ENCODE data around the gene STAB2.
"Not testable (repeated sequence)": the region's sequence is repeated elsewhere in the genome, so short reads cannot be mapped to it uniquely, and the experiment has no call there.

STAB2 gene

DNA sequence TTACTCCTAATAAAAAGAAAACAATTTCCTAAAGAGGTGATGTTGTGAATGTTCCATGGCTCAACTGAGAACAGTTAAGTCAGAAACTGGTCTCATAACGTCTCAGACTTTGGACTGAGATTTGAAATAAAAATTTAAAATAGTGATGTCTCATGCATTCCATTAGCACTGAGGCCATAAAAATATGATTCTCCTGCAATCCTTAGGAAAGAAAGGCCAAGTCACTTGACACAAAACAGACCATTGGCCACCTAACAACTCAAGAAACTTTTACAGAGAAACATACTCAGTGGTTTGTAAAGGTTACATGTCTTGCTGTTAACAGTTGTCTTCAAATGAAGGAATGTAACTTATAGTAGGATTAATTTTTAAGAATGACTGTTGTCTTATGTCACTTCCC, 58.1 kb downstream of the STAB2 start:
- no peak for FAIRE-seq

DNA sequence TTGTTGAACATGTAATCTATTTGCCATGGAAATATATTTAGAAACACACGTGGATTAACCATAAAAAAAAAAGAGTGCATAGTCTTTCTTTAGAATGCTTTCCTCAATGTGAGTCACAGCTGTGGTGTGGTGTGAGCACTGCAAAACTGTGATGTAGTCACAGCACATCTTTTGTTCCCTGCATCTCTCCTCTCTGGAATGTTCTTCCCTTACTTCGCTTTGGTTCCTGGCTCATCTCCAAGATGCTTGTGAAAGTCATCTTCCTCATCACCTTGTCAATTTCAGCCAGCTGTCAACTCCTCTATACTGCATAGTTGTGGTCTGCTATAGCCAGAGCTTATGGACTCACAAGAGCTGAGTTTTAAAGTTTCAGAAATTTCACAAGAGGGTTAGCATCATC, 60.2 kb downstream of the STAB2 start:
- DNase-seq (ENCODE audit: insufficient read length, low spot score), result no peak
- no peak for FAIRE-seq

More for the DNA sequence above, 58.1 kb downstream of the STAB2 start:
- DNase-seq (ENCODE audit: insufficient read length, low spot score), result no peak

DNA sequence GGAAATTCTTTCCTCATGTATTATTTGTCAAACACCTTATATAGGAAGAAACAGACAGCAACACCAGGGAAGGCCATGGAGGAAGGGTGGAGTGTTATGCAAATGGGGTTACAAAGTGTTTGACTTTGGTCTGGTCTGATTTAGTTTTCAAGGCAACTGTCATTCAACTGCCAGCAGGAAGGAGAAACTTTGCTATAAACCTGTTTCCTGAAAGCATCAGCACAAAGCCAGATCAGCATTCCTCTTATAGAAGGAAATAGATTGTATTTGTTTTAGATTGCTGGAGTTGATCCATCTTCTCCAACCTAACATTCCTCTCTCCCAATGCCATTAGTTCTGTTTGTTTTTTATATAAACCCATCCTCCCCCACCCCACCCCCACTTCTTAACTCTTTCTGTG, 65.7 kb downstream of the STAB2 start:
- DNase-seq (ENCODE audit: insufficient read length, low spot score), result no peak
- FAIRE-seq, result no peak

DNA sequence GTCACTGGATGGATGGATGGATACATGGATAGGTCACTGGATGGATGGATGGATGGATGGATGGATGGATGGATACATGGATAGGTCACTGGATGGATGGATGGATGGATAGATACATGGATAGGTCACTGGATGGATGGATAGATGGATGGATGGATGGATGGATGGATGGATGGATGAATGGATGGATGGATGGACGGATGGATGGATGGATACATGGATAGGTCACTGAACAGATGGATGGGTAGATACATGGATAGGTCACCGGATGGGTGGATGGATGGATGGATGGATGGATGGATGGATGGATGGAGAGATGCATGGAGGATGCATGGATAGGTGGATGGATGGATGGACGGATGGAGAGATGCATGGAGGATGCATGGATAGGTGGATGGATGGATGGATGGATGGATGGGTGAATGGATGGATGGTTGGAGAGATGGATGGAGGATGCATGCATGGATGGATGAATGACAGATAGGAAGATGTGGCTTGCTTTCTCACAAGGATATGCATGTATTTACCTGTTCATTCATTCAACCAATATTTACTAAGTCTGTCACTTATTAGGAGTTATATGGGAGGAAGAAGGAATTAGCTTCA, 66.6 kb downstream of the STAB2 start:
- FAIRE-seq; DNase-seq (ENCODE audit: insufficient read length, low spot score): not testable (repeated sequence)

DNA sequence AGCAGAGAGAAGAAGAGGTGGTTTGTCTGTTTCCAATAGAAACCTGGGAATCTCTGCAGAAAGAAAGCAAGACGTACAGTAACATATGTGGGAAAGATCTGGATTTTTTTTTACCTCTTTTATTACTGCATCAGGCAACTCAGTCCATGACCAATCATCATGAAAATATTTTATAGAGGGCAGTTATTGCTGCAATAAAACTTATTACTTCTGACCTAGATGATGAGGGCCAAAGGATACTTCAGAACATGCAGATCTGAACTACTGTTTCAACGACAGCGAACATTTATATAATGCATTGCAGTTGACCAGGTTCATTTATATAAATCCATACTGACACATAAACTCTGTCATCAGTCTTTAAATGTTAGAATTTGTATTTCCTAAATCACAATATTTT, 67.7 kb downstream of the STAB2 start:
- FAIRE-seq (no peak), DNase-seq (ENCODE audit: insufficient read length, low spot score) (no peak)

DNA sequence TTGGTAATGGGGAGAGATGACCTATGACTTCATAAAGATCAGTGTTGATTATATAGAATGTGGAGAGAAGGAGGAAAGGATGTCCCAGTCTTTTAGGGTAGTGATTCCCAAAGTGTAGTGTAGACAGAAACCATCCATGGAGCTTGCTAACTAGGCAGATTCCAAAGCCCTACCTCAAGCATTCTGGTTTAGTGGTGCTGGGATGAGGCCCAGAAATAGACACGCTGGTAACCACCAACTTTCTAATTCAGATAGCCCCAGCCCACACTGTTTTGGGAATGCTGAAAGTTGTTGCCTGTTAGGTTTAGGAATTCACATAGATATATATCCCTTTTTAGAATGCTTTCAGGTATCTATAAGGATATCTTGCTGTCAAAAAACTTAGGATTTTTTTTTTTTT, 69.2 kb downstream of the STAB2 start:
- DNase-seq (ENCODE audit: insufficient read length, low spot score), result no peak
- no peak for FAIRE-seq

DNA sequence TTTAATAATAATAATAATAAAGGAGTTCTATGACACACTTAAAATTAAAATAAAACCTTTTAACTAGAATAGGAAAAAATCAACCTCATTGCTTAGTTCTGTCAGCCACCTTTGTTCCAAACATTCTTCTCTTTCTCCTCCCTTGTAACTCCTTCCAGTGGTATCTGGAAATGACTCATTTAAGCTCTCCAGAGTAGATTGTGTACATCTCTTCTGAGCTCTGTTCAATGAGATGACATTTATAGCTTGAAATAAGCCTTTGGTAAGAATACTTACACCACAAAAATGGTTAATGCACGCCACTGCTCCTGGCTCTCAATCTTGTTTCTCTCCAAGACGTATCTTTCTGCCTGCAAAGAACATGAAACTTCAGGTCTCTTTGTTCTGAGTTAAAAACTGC, 70.3 kb downstream of the STAB2 start:
- FAIRE-seq, result no peak
- DNase-seq (ENCODE audit: insufficient read length, low spot score), result no peak

DNA sequence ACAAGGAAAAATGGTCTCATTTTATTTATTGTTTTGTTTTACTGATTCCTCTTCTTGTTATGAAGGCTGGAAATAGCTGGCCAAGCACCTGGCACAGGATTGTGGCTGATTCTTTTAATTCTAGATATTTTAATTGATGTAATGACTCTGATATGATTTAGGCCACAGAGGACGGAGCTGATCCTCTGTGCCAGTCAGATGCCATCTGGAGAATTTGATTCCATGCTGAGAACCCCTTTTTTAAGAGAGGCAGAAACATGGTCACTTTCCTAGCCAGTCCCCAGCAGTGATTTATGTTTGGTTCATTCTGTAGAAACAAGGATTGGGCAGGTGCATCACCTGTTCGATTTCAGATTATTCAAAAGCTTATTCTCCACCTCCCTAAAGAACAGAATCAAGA, 77.6 kb downstream of the STAB2 start:
- FAIRE-seq (no peak), DNase-seq (ENCODE audit: insufficient read length, low spot score) (no peak)

DNA sequence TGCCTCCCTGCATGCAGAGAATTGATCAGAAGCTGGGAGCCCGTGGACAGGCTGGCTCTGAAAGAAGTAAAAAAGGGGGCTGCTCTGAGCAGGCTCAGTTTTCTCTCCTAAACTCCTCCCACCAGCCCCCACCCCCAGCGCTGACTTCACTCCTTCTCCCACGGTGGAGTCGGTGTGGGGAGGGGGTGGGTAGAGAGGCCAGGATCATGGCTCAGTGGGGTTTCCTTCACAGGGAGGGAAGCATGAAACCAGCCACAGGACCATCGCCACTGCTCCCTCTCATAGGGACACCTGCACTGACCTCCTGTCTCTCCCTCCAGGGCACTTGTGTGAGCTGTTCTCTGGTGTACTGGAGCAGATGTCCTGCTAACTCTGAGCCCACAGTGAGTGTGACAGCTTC, 78.9 kb downstream of the STAB2 start:
- FAIRE-seq, result no peak
- no peak for DNase-seq (ENCODE audit: insufficient read length, low spot score)

DNA sequence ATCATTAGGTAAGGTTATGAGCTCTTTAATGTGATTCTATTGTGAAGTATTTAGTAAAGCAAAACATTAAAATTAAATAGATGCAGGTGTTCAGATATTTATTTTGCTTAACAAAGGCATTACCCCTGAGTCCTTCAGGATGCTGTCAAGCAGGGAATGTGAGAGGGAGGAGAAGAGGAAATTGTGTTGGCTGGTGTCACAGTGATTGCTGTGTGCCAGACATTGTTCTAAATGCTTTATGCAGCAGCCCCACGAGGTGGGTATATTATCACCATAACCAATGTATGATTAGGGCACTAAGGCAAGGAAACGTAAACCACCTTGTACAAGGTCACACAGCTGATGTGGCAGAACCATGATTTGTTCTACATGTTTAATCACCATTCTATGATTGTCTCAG, 80.1 kb downstream of the STAB2 start:
- no peak for FAIRE-seq
- no peak for DNase-seq (ENCODE audit: insufficient read length, low spot score)

DNA sequence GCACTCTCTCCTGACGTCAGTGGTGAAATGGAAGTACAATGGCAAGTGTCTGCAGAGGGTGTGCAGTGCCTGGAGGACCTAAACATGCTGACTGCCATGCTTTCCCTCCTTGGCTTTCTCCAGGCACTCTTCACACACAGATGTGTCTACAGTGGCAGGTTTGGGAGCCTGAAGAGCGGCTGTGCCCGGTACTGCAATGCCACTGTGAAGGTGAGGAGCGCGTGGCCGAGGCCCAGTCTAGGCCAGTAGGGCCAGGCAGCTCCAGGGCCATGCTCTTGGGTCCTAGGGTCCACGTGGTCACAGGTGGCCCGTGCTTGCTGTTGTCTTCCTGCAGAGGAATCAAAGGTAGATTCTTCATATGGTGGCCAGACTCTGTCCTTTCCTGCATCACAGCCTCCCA, 81.4 kb downstream of the STAB2 start:
- FAIRE-seq (no peak), DNase-seq (ENCODE audit: insufficient read length, low spot score) (no peak)

DNA sequence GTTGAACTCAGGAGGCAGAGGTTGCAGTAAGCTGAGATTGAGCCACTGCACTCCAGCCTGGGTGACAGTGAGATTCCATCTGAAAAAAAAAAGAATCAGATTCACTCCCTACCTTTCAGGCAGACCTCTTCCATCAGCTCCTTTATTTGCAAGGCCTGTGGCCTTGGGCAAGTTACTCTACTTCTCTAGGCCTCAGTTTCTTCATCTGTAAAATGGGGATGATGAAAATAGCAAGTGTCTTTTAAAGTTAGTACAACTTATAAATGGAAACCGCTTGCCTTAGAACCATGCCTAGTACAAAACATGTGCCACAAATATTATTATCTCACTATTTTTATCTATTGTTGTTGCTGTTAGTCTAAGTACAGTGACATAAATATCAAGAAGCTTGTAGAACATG, 84.3 kb downstream of the STAB2 start:
- no peak for FAIRE-seq
- no peak for DNase-seq (ENCODE audit: insufficient read length, low spot score)

DNA sequence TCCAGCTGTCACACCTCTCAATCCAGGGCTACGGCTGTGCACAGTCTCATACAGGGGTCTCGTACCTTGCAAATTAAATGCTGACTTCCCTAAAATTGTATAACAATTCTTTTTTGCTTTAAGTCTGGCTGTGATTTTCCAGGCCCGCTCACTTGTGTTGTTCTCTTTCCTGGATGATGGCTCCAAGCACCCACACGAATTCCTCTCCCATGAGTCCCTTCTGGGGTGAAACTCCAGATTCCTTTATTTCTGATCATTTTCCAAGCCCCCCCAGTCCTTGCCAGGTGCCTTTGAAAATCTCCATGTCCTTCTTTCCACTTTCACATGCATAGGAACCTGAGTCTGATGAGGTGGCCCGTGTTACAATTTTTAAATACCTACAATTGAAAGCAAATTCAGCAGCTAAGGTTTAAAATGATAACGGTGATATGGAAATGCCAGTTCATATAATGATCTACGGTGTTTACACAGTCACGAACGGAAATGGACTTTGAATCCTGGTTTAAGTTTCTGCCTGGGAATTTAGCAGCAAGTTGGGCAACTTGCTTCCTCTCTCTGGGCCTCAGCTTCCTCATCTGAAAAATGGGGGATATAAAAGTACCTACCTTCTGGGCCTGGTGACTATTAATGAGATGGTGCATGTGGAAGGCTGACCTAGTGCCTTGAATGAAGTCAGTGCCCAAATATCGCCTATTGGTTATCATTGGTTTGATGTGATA, 85.5 kb downstream of the STAB2 start:
- FAIRE-seq, result no peak
- DNase-seq (ENCODE audit: insufficient read length, low spot score), result no peak

DNA sequence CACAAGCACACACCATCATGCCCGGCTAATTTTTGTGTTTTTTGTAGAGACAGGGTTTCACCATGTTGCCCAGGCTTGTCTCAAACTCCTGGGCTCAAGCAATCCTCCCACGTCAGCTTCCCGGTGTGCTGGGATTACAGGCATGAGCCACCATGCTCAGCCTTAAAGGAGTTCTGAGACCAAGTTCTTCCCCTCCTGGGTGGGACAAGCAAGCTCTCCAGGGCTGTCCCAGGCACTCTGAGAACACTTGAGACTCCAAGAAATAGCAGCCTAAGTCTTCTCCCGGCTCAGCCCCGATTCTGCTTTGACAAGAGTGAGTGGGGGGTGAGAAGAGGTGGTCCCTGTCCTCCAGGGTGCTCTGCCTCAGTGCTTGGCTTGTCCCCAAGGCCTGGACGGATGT, 86.4 kb downstream of the STAB2 start:
- no peak for FAIRE-seq
- no peak for DNase-seq (ENCODE audit: insufficient read length, low spot score)

DNA sequence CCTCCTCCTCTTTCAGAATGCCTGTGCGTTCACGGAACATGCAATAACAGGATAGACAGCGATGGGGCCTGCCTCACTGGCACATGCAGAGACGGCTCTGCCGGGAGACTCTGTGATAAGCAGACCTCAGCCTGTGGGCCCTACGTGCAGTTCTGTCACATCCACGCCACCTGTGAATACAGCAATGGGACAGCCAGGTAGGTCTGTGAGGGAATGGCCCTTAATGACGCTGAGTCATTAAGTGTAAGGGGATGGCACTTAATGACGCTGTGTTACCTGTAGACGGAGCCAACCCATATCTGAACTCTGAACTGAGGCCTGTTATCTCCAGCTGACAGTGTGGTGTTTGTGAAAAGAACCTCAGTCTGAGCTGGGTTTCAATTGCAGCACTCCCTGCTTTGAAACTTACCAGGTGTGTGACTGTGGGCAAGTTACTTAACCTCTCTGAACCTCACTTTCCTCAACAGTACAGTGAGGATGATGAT, 86.9 kb downstream of the STAB2 start:
- DNase-seq (ENCODE audit: insufficient read length, low spot score) (no peak), FAIRE-seq (no peak)

DNA sequence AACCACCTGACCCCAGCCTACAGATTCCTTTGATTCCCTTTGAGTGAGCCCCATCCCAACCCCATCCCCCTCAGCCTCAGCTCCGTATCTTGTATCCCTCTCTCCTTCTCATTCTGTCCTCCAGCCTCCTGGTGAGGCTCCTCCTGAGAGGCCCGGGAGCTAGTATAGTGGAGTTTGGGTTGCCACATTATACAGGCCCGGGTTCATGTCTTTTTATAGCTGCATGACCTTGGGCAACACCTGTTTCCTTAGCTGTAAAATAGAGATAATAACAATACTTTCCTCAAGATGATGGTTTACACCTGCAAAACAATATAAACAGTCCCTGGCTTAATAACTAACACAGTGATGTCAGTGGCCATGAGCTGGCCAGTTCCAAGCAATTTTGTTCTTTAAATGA, 89.8 kb downstream of the STAB2 start:
- no peak for DNase-seq (ENCODE audit: insufficient read length, low spot score)
- no peak for FAIRE-seq

DNA sequence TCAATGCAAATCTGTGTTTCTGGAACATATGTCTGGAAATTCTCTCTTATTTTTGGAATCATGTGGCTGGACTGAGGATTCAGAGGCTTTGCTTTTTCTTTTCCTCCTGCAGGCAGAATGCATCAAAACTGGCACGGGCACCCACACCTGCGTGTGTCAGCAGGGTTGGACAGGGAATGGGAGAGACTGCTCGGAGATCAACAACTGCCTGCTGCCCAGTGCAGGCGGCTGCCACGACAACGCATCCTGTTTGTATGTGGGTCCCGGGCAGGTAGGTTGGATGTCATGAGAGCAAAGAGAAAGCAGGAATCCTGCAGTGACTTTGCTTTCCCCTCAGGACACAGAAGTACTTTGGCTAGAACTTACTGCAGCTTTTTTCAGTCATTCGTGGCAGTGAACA, 90.3 kb downstream of the STAB2 start:
- no peak for DNase-seq (ENCODE audit: insufficient read length, low spot score)
- no peak for FAIRE-seq

DNA sequence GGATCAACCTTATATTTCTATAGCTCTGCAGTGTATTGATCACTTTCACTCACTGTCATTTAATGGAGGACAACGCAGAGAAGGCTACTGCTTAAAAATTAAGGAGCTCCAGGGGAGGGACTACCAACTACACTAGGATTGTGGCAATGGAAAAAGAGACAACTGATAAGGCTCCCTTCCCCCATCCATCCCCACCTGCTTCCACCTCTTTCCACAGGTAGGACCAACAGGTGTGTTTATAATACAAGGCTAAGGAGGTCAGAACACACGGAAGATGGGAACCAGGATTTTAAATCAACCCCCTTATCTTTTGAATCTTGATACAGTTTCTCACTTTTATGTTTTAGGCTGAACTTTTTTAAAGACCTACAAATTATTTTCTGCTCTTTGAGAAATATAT, 90.8 kb downstream of the STAB2 start:
- FAIRE-seq (no peak), DNase-seq (ENCODE audit: insufficient read length, low spot score) (no peak)

DNA sequence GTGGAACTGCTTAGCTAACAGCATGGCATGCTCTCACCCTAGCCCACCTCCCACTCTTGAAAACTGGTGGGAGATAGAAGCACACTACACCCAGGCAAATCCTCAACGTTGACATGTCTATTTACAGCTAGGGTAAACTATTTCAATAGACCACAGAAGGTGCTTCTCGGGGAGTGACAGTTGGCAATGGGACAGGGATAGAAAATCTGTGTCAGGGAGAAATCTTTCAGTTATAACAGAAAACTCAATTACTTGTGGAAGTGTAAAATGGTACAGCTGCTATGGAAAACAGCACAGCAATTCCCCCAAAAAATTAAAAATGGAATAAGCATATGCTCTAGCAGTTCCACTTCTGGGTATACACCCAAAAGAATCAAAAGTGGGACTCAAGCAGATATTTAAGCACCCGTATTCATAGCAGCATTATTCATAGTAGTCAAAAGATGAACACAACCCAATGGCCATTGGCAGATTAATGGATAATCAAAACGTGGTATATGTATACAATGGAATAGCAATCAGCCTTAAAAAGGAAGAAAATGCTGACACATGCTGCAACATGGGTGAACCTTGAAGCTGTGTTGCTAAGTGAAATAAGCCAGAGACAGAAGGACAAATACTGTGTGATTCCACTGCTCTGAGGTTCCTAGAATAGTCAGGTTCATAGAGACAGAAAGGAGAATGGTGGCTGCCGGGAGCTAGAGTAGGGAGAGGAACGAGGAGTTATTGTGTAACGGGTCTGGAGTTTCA, 92.5 kb downstream of the STAB2 start:
- DNase-seq (ENCODE audit: insufficient read length, low spot score) (no peak), FAIRE-seq (no peak)

DNA sequence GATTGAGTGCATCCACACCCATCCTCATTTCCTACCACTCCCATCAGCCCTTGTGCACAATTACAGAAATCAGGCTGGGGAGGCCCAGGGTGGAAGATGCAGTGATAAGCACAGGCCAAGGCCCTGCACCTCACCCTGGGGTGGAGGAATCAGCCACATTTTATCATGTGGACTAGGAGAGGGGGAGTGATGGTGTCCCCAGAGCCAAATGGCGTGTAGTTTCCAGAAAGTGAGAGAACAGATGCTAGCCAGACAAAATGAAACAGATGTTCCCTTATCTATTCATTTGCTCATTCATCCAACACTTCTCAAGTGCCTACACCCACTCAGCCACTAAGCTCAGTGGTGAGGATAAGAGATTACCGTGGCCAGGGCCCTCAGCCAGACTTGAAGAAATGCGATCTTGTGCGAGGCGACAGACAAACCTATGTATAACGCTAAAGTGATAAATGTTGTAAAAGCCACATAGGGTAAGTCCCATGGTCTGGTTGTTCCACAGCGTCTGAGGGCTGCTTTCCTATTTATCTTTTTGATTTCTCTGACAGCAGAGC, 93.6 kb downstream of the STAB2 start:
- FAIRE-seq (no peak), DNase-seq (ENCODE audit: insufficient read length, low spot score) (no peak)

DNA sequence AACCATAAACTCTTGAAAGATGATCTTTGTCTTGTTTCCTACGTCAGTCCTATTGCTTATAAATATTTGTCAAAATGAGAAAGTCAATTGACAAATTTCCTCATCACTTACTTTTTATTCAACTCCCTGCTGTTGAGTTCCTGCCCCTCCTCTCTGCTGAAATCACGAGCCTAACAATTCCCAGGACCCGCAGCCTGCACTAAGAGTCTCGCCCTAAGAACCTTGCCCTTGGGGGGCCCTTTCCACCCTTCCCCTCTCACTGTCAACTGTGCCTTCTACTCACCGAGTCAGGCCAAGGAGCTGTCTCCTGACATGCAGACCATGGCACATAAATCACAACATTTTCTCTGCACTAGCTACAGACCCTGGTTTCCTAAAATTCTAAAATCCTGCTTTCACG, 99.0 kb downstream of the STAB2 start:
- DNase-seq (ENCODE audit: insufficient read length, low spot score) (no peak), FAIRE-seq (no peak)

DNA sequence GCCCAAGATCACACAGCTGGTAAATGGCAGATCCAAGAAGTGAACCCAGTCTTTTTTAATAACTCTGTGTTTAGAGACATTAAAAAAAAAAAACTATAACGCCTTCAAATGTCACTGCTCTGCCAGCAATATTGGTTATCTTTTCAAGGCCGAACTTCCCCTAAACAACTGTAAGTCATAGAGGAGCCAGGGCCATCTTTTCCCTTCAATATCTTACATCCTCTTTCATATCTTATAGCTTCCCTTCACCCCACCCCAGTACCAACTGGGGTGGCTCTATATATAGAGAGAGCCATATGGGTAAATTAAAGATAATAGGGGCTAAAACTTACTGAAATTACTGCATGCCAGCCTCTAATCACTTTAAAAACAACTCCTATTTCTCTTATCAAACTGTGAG, 100.2 kb downstream of the STAB2 start:
- FAIRE-seq, result no peak
- no peak for DNase-seq (ENCODE audit: insufficient read length, low spot score)
